Neural progenitor cell (in vitro differentiated cells): ENCODE measurements around the gene ZNF423. TPM values are rescaled to one million over a fixed set of nuclear protein-coding genes. Genes with fewer than 3 reads are reported as not detected.

Source experiments
- DNase-seq: peaks from one replicate; pipeline ENCODE4 v3.0.0-alpha.2; 2016; ENCODE audit warnings: low spot score
- H2AFZ ChIP-seq: fragments of 200-600 bp; sonication (generic); replicated peaks from 2 replicates; pipeline ENCODE4 v1.6.1; 2016; ENCODE audit warnings: antibody characterized with exemption
- H3F3A ChIP-seq: fragments of 200-600 bp; sonication (generic); 2 replicates; pipeline ENCODE4 v1.6.1; 2016; ENCODE audit warnings: antibody characterized with exemption, low read depth
- H3K27ac ChIP-seq: fragments of 200-600 bp; sonication (generic); 2 replicates; pipeline ENCODE4 v1.5.1; 2016; ENCODE audit warnings: mild to moderate bottlenecking
- H3K27me3 ChIP-seq: fragments of 200-600 bp; sonication (generic); 2 replicates; pipeline ENCODE4 v1.6.1; 2016; ENCODE audit warnings: mild to moderate bottlenecking, moderate library complexity
- H3K36me3 ChIP-seq: fragments of 200-600 bp; sonication (generic); 2 replicates; pipeline ENCODE4 v1.5.1; 2016
- H3K4me1 ChIP-seq: fragments of 200-600 bp; sonication (generic); 2 replicates; pipeline ENCODE4 v1.6.1; 2016; ENCODE audit warnings: mixed run types
- H3K4me2 ChIP-seq: fragments of 200-600 bp; sonication (generic); 2 replicates; pipeline ENCODE4 v1.6.1; 2016
- H3K4me3 ChIP-seq: fragments of 200-600 bp; sonication (generic); 2 replicates; pipeline ENCODE4 v1.5.1; 2016
- H3K79me2 ChIP-seq: fragments of 200-600 bp; sonication (generic); 2 replicates; pipeline ENCODE4 v1.6.1; 2016; ENCODE audit warnings: low read depth
- H3K9ac ChIP-seq: fragments of 200-600 bp; sonication (generic); 2 replicates; pipeline ENCODE4 v1.6.1; 2016
- H3K9me3 ChIP-seq: fragments of 200-600 bp; sonication (generic); 2 replicates; pipeline ENCODE4 v1.5.1; 2016; ENCODE audit warnings: low read depth
- H4K20me1 ChIP-seq: fragments of 200-600 bp; sonication (generic); 2 replicates; pipeline ENCODE4 v1.6.1; 2016; ENCODE audit warnings: low read depth
- H3K27ac Mint-ChIP-seq: 3 replicates; pipeline ENCODE4 v1.8.0; 2021; ENCODE audit warnings: mixed read lengths
- H3K27me3 Mint-ChIP-seq: 2 replicates; pipeline ENCODE4 v1.8.0; 2022; ENCODE audit warnings: low read depth, mild to moderate bottlenecking, inconsistent platforms, moderate library complexity, mixed read lengths; ENCODE audit not compliant: insufficient read depth
- H3K36me3 Mint-ChIP-seq: 3 replicates; pipeline ENCODE4 v1.8.0; 2021; ENCODE audit warnings: mixed read lengths
- H3K4me1 Mint-ChIP-seq: 3 replicates; pipeline ENCODE4 v1.8.0; 2021; ENCODE audit warnings: mixed read lengths
- H3K4me3 Mint-ChIP-seq: 3 replicates; pipeline ENCODE4 v1.8.0; 2021; ENCODE audit warnings: mild to moderate bottlenecking, moderate library complexity, mixed read lengths
- H3K9me3 Mint-ChIP-seq: 3 replicates; pipeline ENCODE4 v1.8.0; 2020; ENCODE audit warnings: mixed read lengths
- EZH2 ChIP-seq: fragments of 200-600 bp; sonication (generic); IDR thresholded peaks from 2 replicates; pipeline ENCODE4 v1.6.1; 2017; ENCODE audit warnings: antibody characterized with exemption, mild to moderate bottlenecking, moderate library complexity
- EZH2phosphoT487 ChIP-seq: fragments of 200-600 bp; sonication (generic); IDR thresholded peaks from 2 replicates; pipeline ENCODE4 v1.6.1; 2017; ENCODE audit warnings: antibody characterized with exemption
- total RNA-seq: library from RNA; depleted of rRNA; stranded (reverse); fragments of >200 nt; gene quantifications from 2 replicates; pipeline ENCODE4 v1.2.3, GENCODE V29; 2015; ENCODE audit warnings: low replicate concordance
- TF ChIP-seq, protein P1 (sequence below): fragments of 200-600 bp; sonication (generic); IDR thresholded peaks from 2 replicates; pipeline ENCODE4 v1.5.1; 2017; ENCODE audit warnings: antibody characterized with exemption, mild to moderate bottlenecking

ZNF423 gene
- total RNA-seq, 1 donor from 2014 or later = 21.9 TPM

DNA sequence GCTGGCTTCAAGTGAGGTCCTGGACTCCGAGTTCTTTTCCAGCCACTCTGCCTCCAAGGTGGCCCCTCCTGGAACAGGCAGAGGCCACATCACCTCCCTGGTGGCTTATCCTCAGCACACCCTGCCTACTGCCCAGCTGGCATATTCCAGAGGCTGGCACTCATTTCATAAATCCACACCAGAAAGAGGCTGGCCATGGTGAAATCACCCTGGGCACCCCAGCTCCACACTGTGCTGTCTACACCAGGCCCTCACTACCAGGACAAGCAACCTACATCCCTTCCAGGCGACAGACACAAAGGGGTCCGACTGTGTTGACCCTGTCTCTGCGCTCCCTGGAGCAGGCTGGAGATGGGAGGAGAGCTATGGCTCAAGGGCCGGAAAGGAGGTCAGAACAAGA lies 382.1 kb downstream of the ZNF423 start:
- no peak overlapping the region for H3K27ac Mint-ChIP-seq
- no peak for DNase-seq
- H3K27ac ChIP-seq = no peak overlapping the region
- H3K4me1 Mint-ChIP-seq = peaks cover 5% of the 10 kb centered on the region
- H3K9ac ChIP-seq = no peak overlapping the region
- H2AFZ ChIP-seq = no peak overlapping the region
- H3K36me3 ChIP-seq = no peaks in the 10 kb centered on the region
- no peaks in the 10 kb centered on the region for H3K79me2 ChIP-seq
- H3K4me3 Mint-ChIP-seq = no peak overlapping the region
- TF ChIP-seq, protein P1, sequence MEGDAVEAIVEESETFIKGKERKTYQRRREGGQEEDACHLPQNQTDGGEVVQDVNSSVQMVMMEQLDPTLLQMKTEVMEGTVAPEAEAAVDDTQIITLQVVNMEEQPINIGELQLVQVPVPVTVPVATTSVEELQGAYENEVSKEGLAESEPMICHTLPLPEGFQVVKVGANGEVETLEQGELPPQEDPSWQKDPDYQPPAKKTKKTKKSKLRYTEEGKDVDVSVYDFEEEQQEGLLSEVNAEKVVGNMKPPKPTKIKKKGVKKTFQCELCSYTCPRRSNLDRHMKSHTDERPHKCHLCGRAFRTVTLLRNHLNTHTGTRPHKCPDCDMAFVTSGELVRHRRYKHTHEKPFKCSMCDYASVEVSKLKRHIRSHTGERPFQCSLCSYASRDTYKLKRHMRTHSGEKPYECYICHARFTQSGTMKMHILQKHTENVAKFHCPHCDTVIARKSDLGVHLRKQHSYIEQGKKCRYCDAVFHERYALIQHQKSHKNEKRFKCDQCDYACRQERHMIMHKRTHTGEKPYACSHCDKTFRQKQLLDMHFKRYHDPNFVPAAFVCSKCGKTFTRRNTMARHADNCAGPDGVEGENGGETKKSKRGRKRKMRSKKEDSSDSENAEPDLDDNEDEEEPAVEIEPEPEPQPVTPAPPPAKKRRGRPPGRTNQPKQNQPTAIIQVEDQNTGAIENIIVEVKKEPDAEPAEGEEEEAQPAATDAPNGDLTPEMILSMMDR = no peak
- no peak for TF ChIP-seq EZH2phosphoT487
- no peak for TF ChIP-seq EZH2
- no peak overlapping the region for H3K4me3 ChIP-seq
- H4K20me1 ChIP-seq = no peaks in the 10 kb centered on the region
- H3K4me2 ChIP-seq = no peak overlapping the region
- no peaks in the 10 kb centered on the region for H3K36me3 Mint-ChIP-seq
- peaks cover 2% of the 10 kb centered on the region for H3K9me3 Mint-ChIP-seq
- no peaks in the 10 kb centered on the region for H3K4me1 ChIP-seq
- H3K27me3 ChIP-seq = peaks cover 18% of the 10 kb centered on the region
- H3K9me3 ChIP-seq = no peaks in the 10 kb centered on the region
- no peaks in the 10 kb centered on the region for H3F3A ChIP-seq
- peaks cover 5% of the 10 kb centered on the region for H3K27me3 Mint-ChIP-seq

DNA sequence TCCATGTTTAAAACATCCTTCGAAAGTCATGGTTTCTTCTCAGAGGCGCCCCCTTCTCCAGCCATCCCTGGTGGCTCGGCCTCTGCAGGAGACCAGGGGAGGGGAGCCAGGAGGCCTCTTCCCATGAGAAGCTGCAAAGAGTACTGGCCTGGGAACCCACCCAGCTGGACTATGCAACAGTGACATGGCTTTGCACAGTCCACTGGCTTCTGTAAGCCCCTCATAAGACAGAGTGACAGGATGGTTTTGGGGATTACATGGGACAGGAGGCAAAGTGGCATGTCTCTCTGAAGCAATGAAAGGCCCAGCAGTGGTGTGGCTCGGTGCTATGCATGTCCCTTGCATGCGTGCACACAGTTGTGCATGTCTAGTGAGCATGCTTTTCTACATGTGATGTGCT lies 382.8 kb downstream of the ZNF423 start:
- peaks cover 2% of the 10 kb centered on the region for H3K9me3 Mint-ChIP-seq
- H3K27me3 Mint-ChIP-seq = peaks cover 5% of the 10 kb centered on the region
- Histone ChIP-seq H3K79me2 (no peaks in the 10 kb centered on the region), H3K4me2 (no peak overlapping the region), H3K27me3 (peaks cover 12% of the 10 kb centered on the region), H3K27ac (no peak overlapping the region), H4K20me1 (no peaks in the 10 kb centered on the region), H3F3A (no peaks in the 10 kb centered on the region), H3K4me1 (no peaks in the 10 kb centered on the region), H3K36me3 (no peaks in the 10 kb centered on the region), H3K4me3 (no peak overlapping the region), H3K9me3 (no peaks in the 10 kb centered on the region), H2AFZ (no peak overlapping the region), H3K9ac (no peak overlapping the region)
- no peak overlapping the region for H3K4me3 Mint-ChIP-seq
- no peak overlapping the region for H3K27ac Mint-ChIP-seq
- TF ChIP-seq, protein P1 = no peak
- TF ChIP-seq EZH2phosphoT487 = no peak
- no peak for TF ChIP-seq EZH2
- no peak for DNase-seq
- peaks cover 5% of the 10 kb centered on the region for H3K4me1 Mint-ChIP-seq
- no peaks in the 10 kb centered on the region for H3K36me3 Mint-ChIP-seq

DNA sequence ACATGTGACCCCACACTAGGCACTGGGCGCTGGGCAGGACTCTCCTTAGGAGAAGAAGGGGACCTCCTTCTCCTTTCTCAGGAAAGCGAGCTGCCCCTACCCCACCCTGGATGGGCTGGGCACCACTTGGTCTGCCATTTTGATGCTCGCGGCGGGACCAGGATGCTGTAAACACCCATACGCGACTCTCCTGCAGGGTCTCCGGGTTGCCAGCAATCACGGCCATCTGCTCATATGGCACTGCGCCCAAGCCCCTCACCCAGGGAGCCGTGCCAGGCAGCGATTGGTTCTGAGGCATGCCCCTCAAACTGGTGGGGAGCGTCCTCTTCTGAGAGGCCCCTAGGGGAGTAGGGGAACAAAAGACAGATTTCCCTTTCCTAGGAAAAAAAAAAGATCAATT lies 383.3 kb downstream of the ZNF423 start:
- Histone ChIP-seq H4K20me1 (no peaks in the 10 kb centered on the region), H3K9me3 (no peaks in the 10 kb centered on the region), H3K27ac (no peak overlapping the region), H3K4me3 (no peak overlapping the region), H3K4me2 (no peak overlapping the region), H3K27me3 (peaks cover 7% of the 10 kb centered on the region), H3K9ac (no peak overlapping the region), H3K79me2 (no peaks in the 10 kb centered on the region), H2AFZ (no peak overlapping the region), H3F3A (no peaks in the 10 kb centered on the region), H3K36me3 (no peaks in the 10 kb centered on the region), H3K4me1 (no peaks in the 10 kb centered on the region)
- Mint-ChIP-seq H3K4me1 (peaks cover 5% of the 10 kb centered on the region), H3K36me3 (no peaks in the 10 kb centered on the region), H3K27me3 (peaks cover 5% of the 10 kb centered on the region), H3K4me3 (no peak overlapping the region), H3K9me3 (peaks cover 2% of the 10 kb centered on the region), H3K27ac (no peak overlapping the region)
- peak; percentile 27 for DNase-seq
- no peak for TF ChIP-seq EZH2phosphoT487
- TF ChIP-seq EZH2 = no peak
- TF ChIP-seq, protein P1 = no peak
